ENCODE results near the gene R3HCC1L.

GRCh38 chr10:98193037-98193436 is 58.6 kb downstream of the R3HCC1L start:
- TF ChIP-seq POLR2A (IDR thresholded peaks at IDR 0.05; ENCODE audit: low read depth, low read length) (no peak), POLR2AphosphoS5 (IDR thresholded peaks at IDR 0.05; ENCODE audit: low read depth, low read length) (no peak), TAF1 (IDR thresholded peaks at IDR 0.05; ENCODE audit: low read depth, low read length) (no peak), PAX5 (IDR thresholded peaks at IDR 0.05; ENCODE audit: insufficient read depth, low read length, severe bottlenecking) (no peak), POU2F2 (IDR thresholded peaks at IDR 0.05; ENCODE audit: low read depth, low read length) (no peak), SPI1 (IDR thresholded peaks at IDR 0.05; ENCODE audit: low read depth, low read length) (no peak)

All from GM12891 (cell line).